C4-2B (cell line): Measurements from ENCODE around the gene PCIF1.
"Not testable (repeated sequence)": the region's sequence is repeated elsewhere in the genome, so short reads cannot be mapped to it uniquely, and the experiment has no call there.

Experiments
- H3K27ac ChIP-seq: fragments of 450-650 bp; 2 replicates; pipeline ENCODE4 v1.5.1; 2017
- ZFX ChIP-seq: fragments of 450-650 bp; IDR thresholded peaks from 2 replicates; pipeline ENCODE4 v1.6.1; 2017
- TF ChIP-seq, protein P1 (sequence below): fragments of 450-650 bp; conservative IDR thresholded peaks from 2 replicates; pipeline ENCODE4 v1.5.1; 2017; ENCODE audit warnings: mild to moderate bottlenecking

The PCIF1 gene

DNA sequence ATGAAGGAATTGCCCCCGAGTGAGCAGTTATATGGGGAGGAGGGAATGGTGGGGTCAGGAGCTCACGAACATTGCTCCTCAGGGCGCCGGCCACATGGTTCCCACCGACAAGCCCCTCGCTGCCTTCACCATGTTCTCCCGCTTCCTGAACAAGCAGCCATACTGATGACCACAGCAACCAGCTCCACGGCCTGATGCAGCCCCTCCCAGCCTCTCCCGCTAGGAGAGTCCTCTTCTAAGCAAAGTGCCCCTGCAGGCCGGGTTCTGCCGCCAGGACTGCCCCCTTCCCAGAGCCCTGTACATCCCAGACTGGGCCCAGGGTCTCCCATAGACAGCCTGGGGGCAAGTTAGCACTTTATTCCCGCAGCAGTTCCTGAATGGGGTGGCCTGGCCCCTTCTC is 36.2 kb upstream of the PCIF1 start:
- H3K27ac ChIP-seq = no peak overlapping the region
- TF ChIP-seq, protein P1, sequence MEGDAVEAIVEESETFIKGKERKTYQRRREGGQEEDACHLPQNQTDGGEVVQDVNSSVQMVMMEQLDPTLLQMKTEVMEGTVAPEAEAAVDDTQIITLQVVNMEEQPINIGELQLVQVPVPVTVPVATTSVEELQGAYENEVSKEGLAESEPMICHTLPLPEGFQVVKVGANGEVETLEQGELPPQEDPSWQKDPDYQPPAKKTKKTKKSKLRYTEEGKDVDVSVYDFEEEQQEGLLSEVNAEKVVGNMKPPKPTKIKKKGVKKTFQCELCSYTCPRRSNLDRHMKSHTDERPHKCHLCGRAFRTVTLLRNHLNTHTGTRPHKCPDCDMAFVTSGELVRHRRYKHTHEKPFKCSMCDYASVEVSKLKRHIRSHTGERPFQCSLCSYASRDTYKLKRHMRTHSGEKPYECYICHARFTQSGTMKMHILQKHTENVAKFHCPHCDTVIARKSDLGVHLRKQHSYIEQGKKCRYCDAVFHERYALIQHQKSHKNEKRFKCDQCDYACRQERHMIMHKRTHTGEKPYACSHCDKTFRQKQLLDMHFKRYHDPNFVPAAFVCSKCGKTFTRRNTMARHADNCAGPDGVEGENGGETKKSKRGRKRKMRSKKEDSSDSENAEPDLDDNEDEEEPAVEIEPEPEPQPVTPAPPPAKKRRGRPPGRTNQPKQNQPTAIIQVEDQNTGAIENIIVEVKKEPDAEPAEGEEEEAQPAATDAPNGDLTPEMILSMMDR = no peak
- TF ChIP-seq ZFX = no peak

DNA sequence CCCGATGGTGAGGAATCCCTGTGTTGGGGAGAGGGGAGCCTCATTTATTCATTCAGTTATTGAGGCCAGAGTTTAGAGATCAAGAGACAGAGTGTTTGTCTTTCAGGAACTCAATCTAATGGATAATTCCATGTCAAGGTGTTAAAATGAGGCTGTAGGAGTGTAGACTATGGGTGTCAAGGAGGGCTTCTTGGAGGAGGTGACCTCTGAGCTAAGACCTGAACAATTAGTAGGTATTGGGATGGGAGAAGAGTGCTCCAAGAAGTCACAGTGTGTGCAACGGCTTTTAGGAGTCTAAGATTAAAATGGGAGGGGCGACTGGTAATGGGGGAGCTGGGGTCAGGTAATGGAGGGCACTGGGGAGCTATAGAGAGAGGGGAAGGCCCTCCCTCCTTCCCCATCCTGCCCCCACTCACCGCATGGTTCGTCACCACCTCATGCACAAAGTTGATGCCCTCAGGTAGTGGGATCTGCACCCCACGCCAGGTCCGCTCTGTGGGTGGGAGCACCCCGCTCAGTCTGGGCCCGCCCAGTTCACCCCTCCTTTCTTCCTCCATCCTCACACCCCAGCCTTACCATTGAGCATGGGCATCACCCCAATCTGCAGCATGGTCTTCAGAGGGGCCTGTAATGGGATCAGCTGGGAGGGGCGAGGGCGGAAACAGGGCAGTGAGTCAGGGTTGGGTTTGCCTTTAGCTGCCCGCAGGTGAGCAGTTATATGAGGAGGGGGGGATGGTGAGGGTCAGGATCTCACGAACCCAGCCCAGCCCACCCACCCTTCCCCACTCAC is 35.2 kb upstream of the PCIF1 start:
- no peak overlapping the region for H3K27ac ChIP-seq
- TF ChIP-seq ZFX = no peak
- TF ChIP-seq, protein P1 = no peak

DNA sequence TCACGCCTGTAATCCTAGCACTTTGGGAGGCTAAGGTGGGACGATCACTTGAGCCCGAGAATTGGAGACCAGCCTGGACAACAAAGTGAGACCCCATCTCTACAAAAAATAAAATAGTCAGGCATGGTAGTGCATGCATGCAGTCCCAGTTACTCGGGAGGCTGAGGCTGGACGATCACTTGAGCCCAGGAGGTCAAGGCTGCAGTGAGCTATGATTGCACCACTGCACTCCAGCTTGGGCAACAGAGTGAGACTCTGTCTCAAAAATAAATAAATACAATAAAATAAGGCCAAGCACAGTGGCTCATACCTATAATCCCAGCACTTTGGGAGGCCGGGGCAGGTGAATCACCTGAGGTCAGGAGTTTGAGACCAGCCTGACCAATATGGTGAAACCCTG is 33.2 kb upstream of the PCIF1 start:
- not testable (repeated sequence) for H3K27ac ChIP-seq

DNA sequence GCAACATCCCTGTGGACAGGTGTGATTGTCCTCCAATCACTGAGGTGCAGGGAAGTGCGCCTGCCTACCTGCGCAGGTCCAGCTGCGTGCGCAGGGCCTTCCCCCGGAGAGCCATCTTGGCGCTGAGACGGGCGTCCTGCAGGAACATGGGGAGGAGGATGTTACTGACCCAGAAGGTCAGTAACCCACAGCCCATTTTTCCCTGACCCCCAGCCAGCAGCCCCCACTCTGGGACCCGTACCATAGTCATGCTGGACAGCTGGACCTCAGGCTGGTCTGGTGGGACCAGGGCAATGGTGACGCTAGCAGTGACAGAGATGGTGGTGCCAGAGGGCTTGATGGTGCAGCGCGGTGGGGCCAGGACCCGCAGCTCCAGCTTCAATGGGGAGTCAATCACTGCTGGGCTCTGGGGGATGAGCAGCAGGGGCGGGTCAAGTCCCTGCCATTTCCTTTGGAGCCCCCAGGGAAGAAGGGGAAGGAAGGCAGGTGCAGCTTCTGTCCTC is 32.2 kb upstream of the PCIF1 start:
- no peak overlapping the region for H3K27ac ChIP-seq
- TF ChIP-seq, protein P1 = no peak
- TF ChIP-seq ZFX = no peak

DNA sequence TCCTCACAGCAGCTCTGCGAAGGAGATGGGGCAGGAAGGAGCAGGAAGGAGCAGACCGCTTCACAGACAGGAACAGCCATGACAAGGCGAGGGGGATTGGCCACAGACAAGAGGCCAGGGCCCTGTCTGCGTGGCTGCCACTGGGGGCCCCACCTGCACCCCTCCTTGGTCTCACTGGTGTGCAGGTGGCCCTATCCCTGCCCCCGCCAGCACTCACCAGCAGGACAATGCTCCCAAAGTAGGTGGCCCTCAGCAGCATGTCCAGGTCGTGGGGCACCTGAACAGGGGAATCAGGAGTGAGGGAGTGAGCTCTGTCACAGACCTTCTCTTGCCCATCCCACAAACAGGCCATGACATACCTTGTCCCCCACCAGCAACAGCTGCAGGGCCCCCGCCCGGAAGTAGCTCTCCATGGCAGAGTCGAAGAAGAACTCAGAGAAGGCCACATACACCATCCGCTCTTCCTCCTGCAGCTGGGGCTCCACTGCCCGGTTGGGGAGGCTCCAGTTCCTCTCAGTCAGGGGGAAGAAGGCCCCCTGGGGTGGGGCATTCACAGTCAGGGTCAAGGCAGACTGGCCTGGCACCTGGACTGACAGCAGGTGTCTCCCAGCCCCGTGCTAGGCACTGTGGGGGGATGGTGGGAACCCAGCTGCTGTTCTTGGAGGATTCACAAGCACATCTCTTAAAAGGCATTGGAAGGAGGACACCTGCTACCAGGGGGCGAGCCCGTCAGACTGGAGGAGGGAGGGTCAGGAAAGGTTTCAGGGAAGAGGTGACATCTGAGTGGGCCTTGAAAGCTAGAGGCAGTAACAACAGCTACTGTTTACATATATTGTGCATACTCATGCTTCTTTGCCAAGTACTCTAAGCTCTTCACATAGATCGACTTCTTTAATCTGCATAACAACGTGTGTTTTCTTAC is 29.6 kb upstream of the PCIF1 start:
- no peak overlapping the region for H3K27ac ChIP-seq
- TF ChIP-seq, protein P1 = no peak
- TF ChIP-seq ZFX = no peak

DNA sequence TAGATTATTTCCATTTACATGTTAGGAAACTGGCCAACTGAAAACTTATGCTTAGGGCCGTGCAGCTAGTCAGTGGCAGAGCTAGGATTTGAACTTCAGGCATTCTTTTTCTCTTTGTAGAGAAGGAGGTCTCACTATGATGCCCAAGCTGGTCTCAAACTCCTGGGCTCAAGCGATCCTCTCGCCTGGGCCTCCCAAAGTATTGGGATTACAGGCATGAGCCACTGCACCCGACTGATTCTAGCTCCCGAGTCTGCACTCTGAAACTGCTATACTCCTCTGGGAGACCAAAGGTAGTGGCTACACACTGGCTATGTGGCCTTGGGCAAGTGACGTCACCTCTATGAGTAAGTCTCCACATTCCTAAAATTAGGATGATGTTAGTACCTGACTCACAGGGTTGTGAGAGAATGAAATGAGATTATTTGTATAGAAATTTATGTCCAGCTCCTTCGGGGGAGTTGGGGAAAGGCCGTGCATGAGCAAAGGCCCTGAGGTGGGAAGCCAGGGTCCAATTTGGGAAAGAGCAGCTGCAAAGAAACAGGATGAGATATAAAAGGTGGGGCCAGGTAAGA is 28.9 kb upstream of the PCIF1 start:
- TF ChIP-seq ZFX = no peak
- TF ChIP-seq, protein P1 = no peak
- H3K27ac ChIP-seq = no peak overlapping the region

DNA sequence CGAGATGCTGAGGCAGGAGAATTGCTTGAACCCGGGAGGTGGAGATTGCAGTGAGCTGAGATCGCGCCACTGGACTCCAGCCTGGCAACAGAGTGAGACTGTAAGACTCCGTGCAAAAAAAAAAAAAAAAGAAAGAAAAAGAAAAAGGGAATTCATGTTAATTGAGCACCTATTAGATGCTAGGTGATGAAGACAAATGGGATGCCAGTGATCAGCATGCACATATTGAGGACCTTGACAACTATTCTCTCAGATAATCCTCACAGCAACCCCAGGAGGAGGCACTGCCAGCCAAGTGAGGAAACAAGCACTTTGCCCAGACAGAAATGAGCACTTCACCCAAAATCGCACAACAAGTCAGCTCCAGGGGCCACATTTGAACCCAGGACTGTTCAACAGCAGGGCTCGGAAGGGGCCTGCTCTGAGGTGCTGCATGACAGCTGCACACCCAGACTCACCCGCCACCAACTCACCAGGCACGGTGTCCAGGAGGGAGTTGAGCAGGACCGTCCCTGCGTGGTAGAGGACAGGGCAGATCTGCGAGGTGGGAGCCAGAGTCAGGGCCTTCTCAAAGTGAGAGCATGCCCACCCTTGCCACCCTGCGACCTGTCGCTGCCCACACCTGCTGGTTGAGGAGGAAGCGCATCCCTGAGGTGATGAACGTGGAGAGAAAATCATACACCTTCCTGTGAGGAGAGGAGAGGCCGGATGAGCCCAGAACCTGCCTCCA is 27.1 kb upstream of the PCIF1 start:
- TF ChIP-seq, protein P1 = no peak
- no peak for TF ChIP-seq ZFX
- no peak overlapping the region for H3K27ac ChIP-seq
